Glutamatergic neuron (in vitro differentiated cells): ENCODE measurements around the gene NAV1. TPM values are rescaled to one million over a fixed set of nuclear protein-coding genes. Genes with fewer than 3 reads are reported as not detected.

Experiments
- DNase-seq: peaks from one replicate; pipeline ENCODE4 v3.0.0; 2022
- H3K27ac Mint-ChIP-seq: one replicate; pipeline ENCODE4 v1.8.0; 2020; ENCODE audit warnings: mild to moderate bottlenecking, mixed read lengths, inconsistent platforms; ENCODE audit not compliant: unreplicated experiment
- H3K27me3 Mint-ChIP-seq: one replicate; pipeline ENCODE4 v1.8.0; 2020; ENCODE audit warnings: mild to moderate bottlenecking, moderate library complexity, mixed read lengths, inconsistent platforms; ENCODE audit not compliant: unreplicated experiment
- H3K36me3 Mint-ChIP-seq: one replicate; pipeline ENCODE4 v1.8.0; 2020; ENCODE audit warnings: mild to moderate bottlenecking, mixed read lengths, inconsistent platforms; ENCODE audit not compliant: unreplicated experiment
- H3K4me1 Mint-ChIP-seq: one replicate; pipeline ENCODE4 v1.8.0; 2020; ENCODE audit warnings: mild to moderate bottlenecking, low read depth, mixed read lengths, inconsistent platforms; ENCODE audit not compliant: unreplicated experiment
- H3K4me3 Mint-ChIP-seq: one replicate; pipeline ENCODE4 v1.8.0; 2020; ENCODE audit warnings: mild to moderate bottlenecking, mixed read lengths, inconsistent platforms; ENCODE audit not compliant: unreplicated experiment
- H3K9me3 Mint-ChIP-seq: one replicate; pipeline ENCODE4 v1.8.0; 2020; ENCODE audit warnings: mild to moderate bottlenecking, moderate library complexity, mixed read lengths, inconsistent platforms; ENCODE audit not compliant: unreplicated experiment
- total RNA-seq: library from RNA; stranded (reverse); fragmentation: NEBNext Ultra II Directional; extraction: Animal tissue kit (Norgen Biotek cat#: 25700); gene quantifications from one replicate; pipeline ENCODE4 v1.2.1, GENCODE V29; 2021; ENCODE audit not compliant: unreplicated experiment
- TF ChIP-seq, protein P1 (sequence below): fragments of 200-600 bp; sonication (generic); IDR thresholded peaks from one replicate; pipeline ENCODE4 v1.5.0; 2021; ENCODE audit not compliant: partially characterized antibody, unreplicated experiment

The NAV1 gene
- total RNA-seq, 1 donor from 2014 or later: 124 TPM

DNA sequence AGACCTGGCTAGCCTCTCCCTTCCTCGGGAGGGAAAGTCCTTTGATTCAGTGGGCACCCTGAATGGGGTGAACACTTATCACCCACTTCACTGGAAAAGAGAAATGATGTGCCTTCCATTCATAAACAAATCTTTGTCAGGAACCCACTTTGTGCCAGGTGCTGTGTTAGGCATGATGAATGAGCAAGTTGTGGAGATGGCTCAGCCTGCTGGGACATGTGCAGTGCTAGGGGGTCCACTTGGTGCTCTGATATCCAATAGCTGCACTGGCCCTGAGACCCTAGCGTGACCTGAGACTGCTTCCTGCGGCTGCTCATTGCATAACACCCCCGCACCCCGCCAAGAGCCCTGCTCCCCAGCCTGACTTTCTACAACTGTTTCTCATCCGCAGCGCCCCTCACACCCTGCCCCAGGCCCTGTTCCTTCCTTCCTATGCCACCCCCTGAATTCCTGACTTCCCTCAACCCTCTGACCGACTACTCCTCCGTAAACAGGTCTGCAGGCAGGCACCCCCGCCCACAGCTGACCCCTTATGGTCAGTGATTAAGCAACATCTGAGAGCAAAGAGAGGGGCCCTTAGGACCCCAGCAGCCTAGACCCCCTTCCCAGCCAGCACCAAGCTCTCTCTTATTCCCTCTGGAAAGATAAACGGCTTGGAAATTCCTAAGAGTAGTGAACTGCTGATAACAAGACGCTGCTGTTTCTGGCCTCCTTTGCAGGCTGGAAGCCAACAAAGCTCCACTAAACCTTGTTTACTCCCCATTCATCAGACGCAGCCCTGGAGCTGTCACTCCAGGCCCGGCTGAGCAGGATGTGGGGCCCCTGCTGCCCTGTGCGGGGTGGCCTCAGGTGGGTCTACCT lies 44.9 kb upstream of the NAV1 start:
- no peak overlapping the region for H3K27ac Mint-ChIP-seq
- H3K36me3 Mint-ChIP-seq: no peaks in the 10 kb centered on the region
- H3K27me3 Mint-ChIP-seq: peaks cover 5% of the 10 kb centered on the region
- peaks cover 18% of the 10 kb centered on the region for H3K4me1 Mint-ChIP-seq
- H3K4me3 Mint-ChIP-seq: no peak overlapping the region
- H3K9me3 Mint-ChIP-seq: peaks cover 3% of the 10 kb centered on the region
- no peak for DNase-seq
- TF ChIP-seq, protein P1, sequence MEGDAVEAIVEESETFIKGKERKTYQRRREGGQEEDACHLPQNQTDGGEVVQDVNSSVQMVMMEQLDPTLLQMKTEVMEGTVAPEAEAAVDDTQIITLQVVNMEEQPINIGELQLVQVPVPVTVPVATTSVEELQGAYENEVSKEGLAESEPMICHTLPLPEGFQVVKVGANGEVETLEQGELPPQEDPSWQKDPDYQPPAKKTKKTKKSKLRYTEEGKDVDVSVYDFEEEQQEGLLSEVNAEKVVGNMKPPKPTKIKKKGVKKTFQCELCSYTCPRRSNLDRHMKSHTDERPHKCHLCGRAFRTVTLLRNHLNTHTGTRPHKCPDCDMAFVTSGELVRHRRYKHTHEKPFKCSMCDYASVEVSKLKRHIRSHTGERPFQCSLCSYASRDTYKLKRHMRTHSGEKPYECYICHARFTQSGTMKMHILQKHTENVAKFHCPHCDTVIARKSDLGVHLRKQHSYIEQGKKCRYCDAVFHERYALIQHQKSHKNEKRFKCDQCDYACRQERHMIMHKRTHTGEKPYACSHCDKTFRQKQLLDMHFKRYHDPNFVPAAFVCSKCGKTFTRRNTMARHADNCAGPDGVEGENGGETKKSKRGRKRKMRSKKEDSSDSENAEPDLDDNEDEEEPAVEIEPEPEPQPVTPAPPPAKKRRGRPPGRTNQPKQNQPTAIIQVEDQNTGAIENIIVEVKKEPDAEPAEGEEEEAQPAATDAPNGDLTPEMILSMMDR: no peak

DNA sequence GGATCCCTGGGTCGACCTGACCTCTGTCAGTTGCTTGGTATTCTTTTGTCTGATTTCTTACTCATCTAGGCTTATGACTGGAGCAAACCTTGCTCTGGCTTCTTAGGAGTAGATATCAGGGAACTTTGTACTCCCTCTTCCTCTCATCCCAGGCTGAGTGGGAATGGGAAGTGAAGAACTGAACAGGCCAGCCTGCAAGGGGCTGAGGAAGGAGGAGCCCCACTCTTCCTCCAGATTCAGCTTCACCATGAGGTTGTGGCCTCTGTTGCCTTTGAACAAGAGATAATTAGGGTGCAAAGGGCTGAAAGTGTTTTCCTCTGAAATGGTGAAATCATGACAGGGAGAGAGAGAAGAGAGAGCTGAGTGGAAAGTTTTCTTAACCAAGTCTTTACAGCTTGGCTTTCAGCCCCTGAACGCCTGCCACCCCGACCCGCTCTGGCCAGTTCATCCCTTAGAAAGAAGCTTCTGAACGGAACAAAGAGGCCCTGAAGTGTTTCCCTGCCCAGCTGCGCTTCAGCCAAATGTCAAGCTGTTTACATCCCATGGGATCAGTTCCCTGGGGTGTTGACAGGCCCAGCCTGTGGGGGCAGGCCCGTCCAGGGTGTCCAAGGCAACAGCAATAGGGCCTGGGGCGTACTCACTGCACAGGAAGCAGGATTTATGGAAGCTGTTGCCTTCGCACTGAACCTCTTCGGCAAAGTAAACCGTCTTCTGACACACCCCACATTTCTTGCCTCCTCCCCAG lies 43.2 kb upstream of the NAV1 start:
- peaks cover 18% of the 10 kb centered on the region for H3K4me1 Mint-ChIP-seq

DNA sequence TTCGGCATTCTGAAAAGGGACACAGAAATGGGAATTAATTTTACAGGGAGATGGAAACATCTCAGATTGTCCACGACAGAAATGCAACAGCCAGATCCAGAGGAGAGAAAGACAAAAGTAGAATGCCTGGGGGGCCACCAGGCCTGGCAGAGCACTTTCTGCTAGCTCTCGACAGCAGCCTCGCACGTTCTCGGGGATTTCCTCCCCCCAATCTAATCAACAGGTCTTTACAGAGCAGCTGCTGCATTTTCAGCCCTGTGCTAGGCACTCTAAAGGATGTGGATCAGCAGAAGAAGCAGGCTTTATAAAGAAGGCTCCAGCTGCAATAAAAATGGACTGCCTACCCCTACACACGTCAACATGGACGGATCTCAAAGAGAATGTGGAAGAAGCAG lies 42.6 kb upstream of the NAV1 start:
- Mint-ChIP-seq H3K4me1 (peaks cover 18% of the 10 kb centered on the region), H3K27me3 (peaks cover 9% of the 10 kb centered on the region), H3K9me3 (peaks cover 3% of the 10 kb centered on the region), H3K27ac (peak overlapping the region; percentile 29), H3K36me3 (no peaks in the 10 kb centered on the region), H3K4me3 (peak overlapping the region; percentile 67)
- TF ChIP-seq, protein P1: no peak
- DNase-seq: no peak

More for the DNA sequence above, 43.2 kb upstream of the NAV1 start:
- Mint-ChIP-seq H3K27ac (peak overlapping the region; percentile 29), H3K36me3 (no peaks in the 10 kb centered on the region), H3K9me3 (peaks cover 3% of the 10 kb centered on the region), H3K27me3 (peaks cover 9% of the 10 kb centered on the region), H3K4me3 (peak overlapping the region; percentile 67)
- peak; percentile 26 for DNase-seq
- TF ChIP-seq, protein P1: no peak

DNA sequence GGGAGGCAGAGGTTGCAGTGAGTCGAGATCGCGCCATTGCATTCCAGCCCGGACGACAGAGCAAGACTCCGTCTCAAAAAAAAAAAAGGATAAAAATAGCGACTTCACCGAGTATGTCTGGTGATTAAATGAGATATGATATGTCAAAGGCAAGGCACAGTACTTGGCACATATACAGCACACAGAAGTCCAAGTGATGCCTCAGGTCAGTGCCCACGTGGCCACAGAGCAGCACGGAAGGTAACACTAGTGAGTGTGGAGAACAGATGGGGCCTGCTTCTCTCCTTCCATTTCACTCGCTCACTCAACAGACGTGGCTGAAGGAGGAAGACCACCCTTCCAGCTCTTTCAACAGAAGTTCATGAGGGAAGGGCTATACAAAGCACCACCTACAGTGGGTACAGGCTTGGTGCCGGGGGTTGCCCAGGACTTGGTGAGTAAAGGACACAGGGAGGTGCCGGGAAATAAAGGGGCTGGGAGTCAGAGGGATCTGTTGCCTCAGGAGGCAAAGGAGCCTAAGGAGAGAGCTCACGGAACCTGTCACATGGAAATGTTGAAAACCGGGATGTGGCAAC lies 40.9 kb upstream of the NAV1 start:
- TF ChIP-seq, protein P1: no peak
- H3K36me3 Mint-ChIP-seq: no peaks in the 10 kb centered on the region
- H3K4me3 Mint-ChIP-seq: no peak overlapping the region
- H3K27ac Mint-ChIP-seq: no peak overlapping the region
- H3K9me3 Mint-ChIP-seq: peaks cover 3% of the 10 kb centered on the region
- peaks cover 18% of the 10 kb centered on the region for H3K4me1 Mint-ChIP-seq
- peaks cover 9% of the 10 kb centered on the region for H3K27me3 Mint-ChIP-seq
- no peak for DNase-seq

DNA sequence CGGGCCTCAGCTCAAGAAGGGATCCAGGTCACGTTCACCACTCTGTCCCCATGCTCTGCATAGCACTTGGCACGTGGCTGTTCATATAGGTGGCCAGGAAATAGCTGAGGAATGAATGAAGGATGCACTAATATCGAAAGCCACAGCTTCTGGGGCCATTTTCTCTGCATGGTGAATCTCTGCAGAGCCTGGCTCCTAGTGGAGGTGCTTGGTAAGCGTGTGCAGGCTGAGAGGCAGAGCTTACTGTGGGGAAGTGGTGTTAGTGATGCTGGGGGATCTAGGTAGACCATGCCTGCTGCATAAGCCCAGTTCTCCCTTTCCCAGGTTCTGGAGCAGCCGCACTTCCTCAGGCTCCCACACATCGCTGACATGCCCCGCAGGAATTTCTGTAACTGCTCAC lies 40.3 kb upstream of the NAV1 start:
- H3K9me3 Mint-ChIP-seq: peaks cover 3% of the 10 kb centered on the region
- peaks cover 9% of the 10 kb centered on the region for H3K27me3 Mint-ChIP-seq
- H3K4me3 Mint-ChIP-seq: no peak overlapping the region
- no peak for DNase-seq
- TF ChIP-seq, protein P1: no peak
- H3K36me3 Mint-ChIP-seq: no peaks in the 10 kb centered on the region
- H3K27ac Mint-ChIP-seq: no peak overlapping the region
- H3K4me1 Mint-ChIP-seq: peaks cover 23% of the 10 kb centered on the region
